ENCODE results near the gene ACOT11. TPM values are rescaled to one million over a fixed set of nuclear protein-coding genes. Genes with fewer than 3 reads are reported as not detected.

ACOT11 gene
- polyA plus RNA-seq, 1 experiment: 2.4 TPM

- ChIA-PET POLR2A (no interaction called here), CTCF (interaction anchor here (0.6 to 1.2 kb wide), 2 partner anchors 9 to 689 kb away, joined by 3 read pairs; no protein-coding TSS in a partner anchor)
- Histone ChIP-seq H3K4me3 (ENCODE audit: low read depth, low read length) (no peak overlapping the region), H3K27me3 (ENCODE audit: control insufficient read depth, insufficient read depth, low read length) (no peaks in the 10 kb centered on the region), H3K36me3 (ENCODE audit: control insufficient read depth, insufficient read depth, low read length) (no peaks in the 10 kb centered on the region; the same call in 1 of the 2 replicates)
- TF ChIP-seq CTCF (IDR thresholded peaks at IDR 0.05; ENCODE audit: insufficient read depth, low read depth, low read length): no peak
- DNase-seq (ENCODE audit: low read depth): no peak
Observed at GRCh38 chr1:54582566-54583306, 34.7 kb downstream of the ACOT11 start.

DNA sequence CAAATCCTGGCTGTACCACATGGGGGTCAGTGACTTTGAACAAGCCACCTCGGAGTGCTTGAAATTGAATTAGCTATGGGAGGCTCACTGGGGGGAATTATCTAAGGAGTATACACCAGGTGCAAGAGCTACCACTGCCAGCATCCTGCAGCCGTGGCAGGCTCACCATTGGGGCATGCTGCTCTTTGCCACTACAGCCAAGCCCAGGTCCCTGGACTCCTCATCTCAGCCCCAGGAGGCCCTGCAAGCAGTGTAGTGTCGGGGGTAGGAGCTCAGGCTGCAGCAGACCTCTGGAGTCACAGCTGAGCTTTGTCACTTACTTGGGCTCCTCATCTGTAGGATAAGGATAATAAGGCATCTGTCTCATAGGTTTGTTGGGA, 35.3 kb downstream of the ACOT11 start:
- ChIA-PET POLR2A (no interaction called here), CTCF (interaction anchor here (1.2 kb wide), 1 partner anchor 8 kb away, joined by 3 read pairs; no protein-coding TSS in a partner anchor)
- Histone ChIP-seq H3K36me3 (ENCODE audit: control insufficient read depth, insufficient read depth, low read length) (no peaks in the 10 kb centered on the region; the same call in 1 of the 2 replicates), H3K27me3 (ENCODE audit: control insufficient read depth, insufficient read depth, low read length) (no peaks in the 10 kb centered on the region), H3K4me3 (ENCODE audit: low read depth, low read length) (no peak overlapping the region)
- DNase-seq (ENCODE audit: low read depth): no peak
- TF ChIP-seq CTCF (IDR thresholded peaks at IDR 0.05; ENCODE audit: insufficient read depth, low read depth, low read length): no peak

DNA sequence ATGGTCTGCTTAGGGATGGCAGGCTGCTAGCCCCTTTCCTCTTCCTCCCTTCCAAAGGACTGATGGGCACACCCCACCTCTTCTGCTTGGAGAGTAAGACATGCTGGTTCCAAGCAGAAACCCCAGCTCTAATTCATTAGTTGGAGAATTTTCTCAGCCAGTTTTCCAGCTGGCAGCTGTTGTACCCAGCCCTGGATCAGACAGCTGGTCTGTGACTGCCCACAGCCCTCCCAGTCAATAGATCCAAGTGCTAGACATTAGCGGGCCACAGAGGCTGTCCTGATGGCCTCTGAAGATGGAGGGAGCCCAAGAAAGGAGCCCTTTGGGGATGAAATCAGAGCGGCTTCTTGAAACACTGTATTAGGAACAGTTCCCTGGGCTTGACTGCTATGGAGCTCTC, 35.8 kb downstream of the ACOT11 start:
- Histone ChIP-seq H3K4me3 (ENCODE audit: low read depth, low read length) (no peak overlapping the region), H3K27me3 (ENCODE audit: control insufficient read depth, insufficient read depth, low read length) (no peaks in the 10 kb centered on the region), H3K36me3 (ENCODE audit: control insufficient read depth, insufficient read depth, low read length) (no peaks in the 10 kb centered on the region; the same call in 1 of the 2 replicates)
- CTCF ChIA-PET: interaction anchor here (1.2 kb wide), 1 partner anchor 8 kb away, joined by 3 read pairs; no protein-coding TSS in a partner anchor
- TF ChIP-seq CTCF (IDR thresholded peaks at IDR 0.05; ENCODE audit: insufficient read depth, low read depth, low read length): no peak
- DNase-seq (ENCODE audit: low read depth): no peak
- POLR2A ChIA-PET: no interaction called here

- no peaks in the 10 kb centered on the region; the same call in 1 of the 2 replicates for H3K36me3 ChIP-seq (ENCODE audit: control insufficient read depth, insufficient read depth, low read length)
- ChIA-PET CTCF (no interaction called here), POLR2A (no interaction called here)
- no peaks in the 10 kb centered on the region for H3K27me3 ChIP-seq (ENCODE audit: control insufficient read depth, insufficient read depth, low read length)
- TF ChIP-seq CTCF (IDR thresholded peaks at IDR 0.05; ENCODE audit: insufficient read depth, low read depth, low read length): no peak
- DNase-seq (ENCODE audit: low read depth): no peak
- H3K4me3 ChIP-seq (ENCODE audit: low read depth, low read length): no peak overlapping the region
Observed at GRCh38 chr1:54584575-54584974, 36.5 kb downstream of the ACOT11 start.

DNA sequence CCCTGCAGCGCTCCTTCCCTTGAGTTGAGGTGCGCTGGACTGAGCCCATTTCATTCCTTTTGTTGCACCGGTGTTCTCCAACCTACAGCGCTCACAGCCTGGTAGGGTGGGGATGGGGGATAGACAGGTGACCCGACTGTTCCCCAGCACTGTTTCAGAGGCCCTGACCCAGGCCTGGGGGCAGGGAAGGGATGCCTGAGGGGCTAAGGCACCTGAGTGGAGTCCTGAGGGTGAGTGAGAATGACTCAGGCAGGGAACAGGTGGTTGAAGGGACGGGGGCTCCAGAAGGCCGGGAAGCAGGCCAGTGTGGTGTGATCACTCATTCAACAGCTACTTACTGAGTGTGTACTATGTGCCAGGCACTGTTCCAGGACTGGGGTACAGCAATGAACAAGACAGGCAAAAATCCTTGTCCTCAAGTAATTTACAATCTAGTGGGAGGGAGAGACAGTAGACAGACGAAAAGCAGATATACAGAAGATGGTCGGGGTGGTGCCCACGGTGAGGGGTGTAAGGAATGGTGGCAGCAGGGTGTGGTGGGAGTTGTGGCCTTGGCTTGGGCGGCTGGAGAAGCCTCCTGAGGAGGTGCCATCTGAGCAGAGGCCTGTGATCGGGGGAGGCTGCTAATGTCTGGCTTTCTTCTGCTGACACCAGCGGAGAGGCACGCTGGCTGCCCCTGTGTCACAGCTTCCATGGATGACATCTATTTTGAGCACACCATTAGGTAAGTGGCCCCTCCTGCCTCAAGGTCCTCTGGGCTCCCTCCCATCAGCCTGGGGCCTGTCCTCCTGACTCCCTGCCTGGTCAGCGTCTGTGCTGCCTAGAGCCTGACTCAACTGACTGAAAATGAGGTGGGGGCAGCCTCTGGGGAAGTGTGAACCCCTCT, 37.4 kb downstream of the ACOT11 start:
- no peak overlapping the region for H3K4me3 ChIP-seq (ENCODE audit: low read depth, low read length)
- DNase-seq (ENCODE audit: low read depth): no peak
- ChIA-PET POLR2A (no interaction called here), CTCF (no interaction called here)
- H3K36me3 ChIP-seq (ENCODE audit: control insufficient read depth, insufficient read depth, low read length): no peaks in the 10 kb centered on the region; the same call in 1 of the 2 replicates
- TF ChIP-seq CTCF (IDR thresholded peaks at IDR 0.05; ENCODE audit: insufficient read depth, low read depth, low read length): no peak
- H3K27me3 ChIP-seq (ENCODE audit: control insufficient read depth, insufficient read depth, low read length): no peaks in the 10 kb centered on the region

All from BJ (cell line).